AG09319 (cell line): Measurements from ENCODE around the gene LAMB1.

Experiments
- DNase-seq: peaks from one replicate; pipeline ENCODE4 v3.0.0-alpha.2; 2010; ENCODE audit warnings: low read depth; ENCODE audit errors: extremely low read depth
- TF ChIP-seq, protein P1 (sequence below): IDR thresholded peaks from 2 replicates; pipeline ENCODE4 v1.5.1; 2011; ENCODE audit warnings: low read depth, mild to moderate bottlenecking, inconsistent platforms, low read length, moderate library complexity

LAMB1 gene

GRCh38 chr7:108018668-108019067 is 15.7 kb upstream of the LAMB1 start:
- no peak for DNase-seq
- TF ChIP-seq, protein P1, sequence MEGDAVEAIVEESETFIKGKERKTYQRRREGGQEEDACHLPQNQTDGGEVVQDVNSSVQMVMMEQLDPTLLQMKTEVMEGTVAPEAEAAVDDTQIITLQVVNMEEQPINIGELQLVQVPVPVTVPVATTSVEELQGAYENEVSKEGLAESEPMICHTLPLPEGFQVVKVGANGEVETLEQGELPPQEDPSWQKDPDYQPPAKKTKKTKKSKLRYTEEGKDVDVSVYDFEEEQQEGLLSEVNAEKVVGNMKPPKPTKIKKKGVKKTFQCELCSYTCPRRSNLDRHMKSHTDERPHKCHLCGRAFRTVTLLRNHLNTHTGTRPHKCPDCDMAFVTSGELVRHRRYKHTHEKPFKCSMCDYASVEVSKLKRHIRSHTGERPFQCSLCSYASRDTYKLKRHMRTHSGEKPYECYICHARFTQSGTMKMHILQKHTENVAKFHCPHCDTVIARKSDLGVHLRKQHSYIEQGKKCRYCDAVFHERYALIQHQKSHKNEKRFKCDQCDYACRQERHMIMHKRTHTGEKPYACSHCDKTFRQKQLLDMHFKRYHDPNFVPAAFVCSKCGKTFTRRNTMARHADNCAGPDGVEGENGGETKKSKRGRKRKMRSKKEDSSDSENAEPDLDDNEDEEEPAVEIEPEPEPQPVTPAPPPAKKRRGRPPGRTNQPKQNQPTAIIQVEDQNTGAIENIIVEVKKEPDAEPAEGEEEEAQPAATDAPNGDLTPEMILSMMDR: no peak

DNA sequence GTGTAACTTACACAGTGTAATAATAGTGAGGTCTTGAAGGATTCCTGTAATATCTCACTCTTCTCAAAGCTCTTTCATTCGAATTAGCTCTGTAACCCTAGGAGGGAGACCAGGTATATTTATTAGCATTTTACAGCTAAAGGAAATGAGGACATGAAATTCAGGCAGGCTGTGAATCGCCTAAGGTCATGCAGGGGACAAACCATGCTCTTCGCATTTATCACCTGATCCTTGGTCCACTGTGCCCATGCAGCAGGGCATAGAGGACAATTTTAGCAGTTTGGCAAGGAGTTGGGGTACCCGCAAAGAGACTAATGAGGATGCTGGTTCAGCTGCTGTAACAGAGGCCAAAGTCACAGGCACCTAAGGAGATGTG is 14.8 kb upstream of the LAMB1 start:
- TF ChIP-seq, protein P1: no peak

GRCh38 chr7:108016841-108017775 is 14.1 kb upstream of the LAMB1 start:
- DNase-seq: no peak
- TF ChIP-seq, protein P1: peak; percentile 45

More for the DNA sequence above, 14.8 kb upstream of the LAMB1 start:
- no peak for DNase-seq

DNA sequence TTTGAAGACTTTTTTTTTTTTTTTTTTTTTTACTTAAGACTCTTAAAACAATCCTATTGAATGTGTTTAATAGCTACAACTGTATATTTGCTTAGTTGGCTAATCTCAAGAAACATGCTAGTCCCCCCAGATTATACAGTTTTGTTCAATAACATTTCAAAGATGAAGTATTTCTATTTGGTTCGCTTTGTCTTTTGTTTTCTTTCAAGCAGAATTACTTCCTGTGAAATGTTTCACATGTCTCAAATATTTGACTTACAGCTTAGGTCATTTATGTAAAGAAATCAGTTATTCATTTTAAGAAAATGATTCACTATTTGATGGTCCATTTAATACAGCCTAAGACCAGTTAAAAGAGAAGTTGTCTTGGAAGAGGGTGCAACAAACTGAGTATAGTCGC is 12.8 kb upstream of the LAMB1 start:
- TF ChIP-seq, protein P1: no peak
- no peak for DNase-seq

- no peak for DNase-seq
- TF ChIP-seq, protein P1: no peak
These were observed 12.1 kb upstream of the LAMB1 start for GRCh38 chr7:108014747-108015682.

DNA sequence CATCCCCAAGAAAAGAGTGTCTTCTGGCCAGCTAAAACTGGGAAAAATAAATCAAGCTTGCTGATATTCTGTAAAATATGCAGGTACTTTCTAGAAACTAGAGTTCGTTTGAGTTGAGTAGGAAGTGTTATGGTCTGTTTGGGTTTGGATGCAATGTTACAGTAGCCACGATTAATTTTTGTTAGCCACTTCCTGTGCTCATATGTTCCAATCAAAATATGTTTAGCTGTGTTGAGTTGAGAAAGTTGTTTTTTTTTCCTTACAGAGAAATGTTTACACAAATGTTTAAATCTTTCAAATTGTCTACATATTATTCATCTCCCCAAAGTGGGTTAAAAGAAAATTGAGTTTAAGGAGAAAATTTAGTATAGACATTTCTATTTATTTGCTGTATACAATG is 11.3 kb upstream of the LAMB1 start:
- TF ChIP-seq, protein P1: no peak
- no peak for DNase-seq
